HG03280 (cell line): Measurements from ENCODE around the gene CMBL.
"Not testable (repeated sequence)": the region's sequence is repeated elsewhere in the genome, so short reads cannot be mapped to it uniquely, and the experiment has no call there.

Experiments
- ATAC-seq: cut with Tn5 transposase; IDR thresholded peaks from one replicate; pipeline ENCODE4 v1.9.1; 2021; ENCODE audit warnings: mild to moderate bottlenecking, moderate library complexity; ENCODE audit not compliant: unreplicated experiment

CMBL gene

GRCh38 chr5:10262121-10262774 is 45.5 kb downstream of the CMBL start:
- ATAC-seq: no peak

- no peak for ATAC-seq
Observed at GRCh38 chr5:10261065-10261464, 46.6 kb downstream of the CMBL start.

GRCh38 chr5:10259899-10260298 is 47.8 kb downstream of the CMBL start:
- no peak for ATAC-seq

GRCh38 chr5:10257870-10258269 is 49.8 kb downstream of the CMBL start:
- no peak for ATAC-seq

- ATAC-seq: no peak
Observed at GRCh38 chr5:10254686-10255085, 53.0 kb downstream of the CMBL start.

- no peak for ATAC-seq
Observed at GRCh38 chr5:10253390-10253789, 54.3 kb downstream of the CMBL start.

- ATAC-seq: no peak
Observed at GRCh38 chr5:10251405-10251804, 56.3 kb downstream of the CMBL start.

- ATAC-seq: peak; percentile 1
Observed at GRCh38 chr5:10250806-10251276, 56.9 kb downstream of the CMBL start.

- ATAC-seq: peak; percentile 76
Observed at GRCh38 chr5:10249948-10250805, 57.5 kb downstream of the CMBL start, which contains the start of gene CCT5. Gene CCT5, plus strand, starts transcription at chr5:10250280. Its CDS starts 61 bp downstream, at chr5:10250341.

GRCh38 chr5:10248378-10249260 is 59.1 kb downstream of the CMBL start:
- ATAC-seq: no peak

GRCh38 chr5:10247217-10247616 is 60.5 kb downstream of the CMBL start:
- ATAC-seq: not testable (repeated sequence)

- no peak for ATAC-seq
Observed at GRCh38 chr5:10246761-10247160, 60.9 kb downstream of the CMBL start.

- no peak for ATAC-seq
Observed at GRCh38 chr5:10244342-10244944, 63.3 kb downstream of the CMBL start.

- no peak for ATAC-seq
Observed at GRCh38 chr5:10243660-10244240, 64.0 kb downstream of the CMBL start.

- ATAC-seq: no peak
Observed at GRCh38 chr5:10235350-10235749, 72.4 kb downstream of the CMBL start.

- no peak for ATAC-seq
Observed at GRCh38 chr5:10233505-10233904, 74.2 kb downstream of the CMBL start.

GRCh38 chr5:10233011-10233410 is 74.7 kb downstream of the CMBL start:
- no peak for ATAC-seq

- ATAC-seq: no peak
Observed at GRCh38 chr5:10232386-10232785, 75.3 kb downstream of the CMBL start.

- ATAC-seq: no peak
Observed at GRCh38 chr5:10229306-10230048, 78.2 kb downstream of the CMBL start.

GRCh38 chr5:10228288-10228687 is 79.4 kb downstream of the CMBL start:
- no peak for ATAC-seq
